Measurements from ENCODE around the gene STAG3. TPM values are rescaled to one million over a fixed set of nuclear protein-coding genes. Genes with fewer than 3 reads are reported as not detected.
"Not testable (repeated sequence)": the region's sequence is repeated elsewhere in the genome, so short reads cannot be mapped to it uniquely, and the experiment has no call there.

Gene STAG3
- total RNA-seq, 3 donors from 2014 or later: 0.80 to 3.3 (median 1.3) TPM

- Histone ChIP-seq H3K36me3 (no peaks in the 10 kb centered on the region), H3K27ac (peak overlapping the region in 1 of 2 donors; percentile 9), H3K9me3 (no peaks in the 10 kb centered on the region), H3K4me1 (no peaks in the 10 kb centered on the region), H3K4me3 (no peak overlapping the region), H3K27me3 (no peaks in the 10 kb centered on the region)
- no peak for TF ChIP-seq POLR2A (IDR thresholded peaks at IDR 0.05)
- TF ChIP-seq CTCF (IDR thresholded peaks at IDR 0.05): no peak
- TF ChIP-seq POLR2AphosphoS5 (IDR thresholded peaks at IDR 0.05): no peak
- intact Hi-C loops (cut with DNase I; ENCODE audit: low total_unique reads): no loop called here
- peak in 1 of 2 donors; percentile 24 for DNase-seq (ENCODE audit: low spot score in 2 of 2)
These were observed 38.2 kb downstream of the STAG3 start for GRCh38 chr7:100215895-100216294.

GRCh38 chr7:100217934-100218333 lies 40.2 kb downstream of the STAG3 start:
- H3K27me3 ChIP-seq; H3K9me3 ChIP-seq; H3K27ac ChIP-seq; H3K4me3 ChIP-seq; H3K4me1 ChIP-seq; intact Hi-C loops (cut with DNase I; ENCODE audit: low total_unique reads); H3K36me3 ChIP-seq: not testable (repeated sequence)
- peak; percentile 77 to 86 for DNase-seq (ENCODE audit: low spot score in 2 of 2)
- TF ChIP-seq CTCF (IDR thresholded peaks at IDR 0.05): peak in 1 of 3 donors; percentile 31

GRCh38 chr7:100219271-100219737 lies 41.6 kb downstream of the STAG3 start:
- no peak for TF ChIP-seq CTCF (IDR thresholded peaks at IDR 0.05)
- H3K4me3 ChIP-seq: no peak overlapping the region
- H3K27ac ChIP-seq: peak overlapping the region in 1 of 2 donors; percentile 43
- H3K27me3 ChIP-seq: no peaks in the 10 kb centered on the region
- H3K9me3 ChIP-seq: no peaks in the 10 kb centered on the region
- H3K36me3 ChIP-seq: no peaks in the 10 kb centered on the region
- no peaks in the 10 kb centered on the region for H3K4me1 ChIP-seq
- no peak for DNase-seq (ENCODE audit: low spot score in 2 of 2)
- intact Hi-C loops (cut with DNase I; ENCODE audit: low total_unique reads): no loop called here

- H3K36me3 ChIP-seq; H3K27me3 ChIP-seq; intact Hi-C loops (cut with DNase I; ENCODE audit: low total_unique reads); H3K9me3 ChIP-seq; H3K4me1 ChIP-seq; DNase-seq (ENCODE audit: low spot score in 2 of 2): not testable (repeated sequence)
- peak within 1 kb of the TSS in 1 of 2 donors; percentile 43 for H3K27ac ChIP-seq
- peak within 1 kb of the TSS in 2 of 3 donors; percentile 9 to 11 for H3K4me3 ChIP-seq
These were observed 42.3 kb downstream of the STAG3 start, which contains the start of gene PVRIG for GRCh38 chr7:100219801-100220585. Gene PVRIG, plus strand, starts transcription at chr7:100219949. Its CDS starts 22 bp downstream, at chr7:100219971.

- Histone ChIP-seq H3K9me3 (no peaks in the 10 kb centered on the region), H3K36me3 (no peaks in the 10 kb centered on the region), H3K27ac (peak overlapping the region in 1 of 2 donors; percentile 43), H3K4me3 (peak overlapping the region in 2 of 3 donors; percentile 9 to 11), H3K4me1 (no peaks in the 10 kb centered on the region), H3K27me3 (no peaks in the 10 kb centered on the region)
- intact Hi-C loops (cut with DNase I; ENCODE audit: low total_unique reads): no loop called here
- TF ChIP-seq POLR2AphosphoS5 (IDR thresholded peaks at IDR 0.05) (no peak), POLR2A (IDR thresholded peaks at IDR 0.05) (no peak)
- no peak for DNase-seq (ENCODE audit: low spot score in 2 of 2)
These were observed 43.0 kb downstream of the STAG3 start for GRCh38 chr7:100220586-100221230.

GRCh38 chr7:100221231-100221718 lies 43.6 kb downstream of the STAG3 start:
- Histone ChIP-seq H3K27me3 (no peaks in the 10 kb centered on the region), H3K9me3 (no peaks in the 10 kb centered on the region), H3K27ac (peak overlapping the region in 1 of 2 donors; percentile 43), H3K4me3 (peak overlapping the region in 1 of 3 donors; percentile 11), H3K4me1 (no peaks in the 10 kb centered on the region), H3K36me3 (no peaks in the 10 kb centered on the region)
- DNase-seq (ENCODE audit: low spot score in 2 of 2): peak in 1 of 2 donors; percentile 27
- no peak for TF ChIP-seq CTCF (IDR thresholded peaks at IDR 0.05)
- TF ChIP-seq POLR2AphosphoS5 (IDR thresholded peaks at IDR 0.05): no peak
- no peak for TF ChIP-seq POLR2A (IDR thresholded peaks at IDR 0.05)
- intact Hi-C loops (cut with DNase I; ENCODE audit: low total_unique reads): no loop called here
